ENCODE results near the gene GNB5. TPM values are rescaled to one million over a fixed set of nuclear protein-coding genes. Genes with fewer than 3 reads are reported as not detected.

The GNB5 gene
- total RNA-seq, 2 donors from 2014 or later: 30.1 to 38.5 TPM

- no peak for DNase-seq (ENCODE audit: low spot score)
- no peak overlapping the region for H3K27ac ChIP-seq
Measured at GRCh38 chr15:52162876-52163275, 28.3 kb downstream of the GNB5 start.

DNA sequence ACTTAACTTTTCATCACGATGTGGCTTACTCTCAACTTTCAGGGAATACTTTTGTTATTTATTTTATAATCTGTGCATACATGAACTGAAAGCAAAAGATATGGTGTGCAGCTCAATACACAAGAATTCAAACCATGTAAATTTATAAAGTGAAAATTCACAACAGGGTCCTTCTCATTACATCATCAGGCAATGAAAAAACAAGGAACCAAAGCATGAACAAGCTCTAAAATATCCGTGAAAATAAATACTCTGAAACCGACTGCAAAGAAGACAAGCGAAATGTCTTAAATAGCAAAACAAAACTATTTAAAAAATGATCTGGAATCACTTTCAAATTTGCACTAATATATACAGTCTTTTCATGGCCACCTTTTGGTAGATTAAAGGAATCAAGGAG is 28.9 kb downstream of the GNB5 start:
- Histone ChIP-seq H3K4me3 (no peak overlapping the region), H3K9me3 (no peaks in the 10 kb centered on the region), H3K4me1 (peaks cover 0 to 9% of the 10 kb centered on the region in 2 donors), H3K36me3 (peaks cover 26% of the 10 kb centered on the region), H3K27ac (no peak overlapping the region), H3K27me3 (no peaks in the 10 kb centered on the region)
- no peak for TF ChIP-seq CTCF (IDR thresholded peaks at IDR 0.05)
- no peak for DNase-seq (ENCODE audit: low spot score)

More at GRCh38 chr15:52162876-52163275, 28.3 kb downstream of the GNB5 start:
- Histone ChIP-seq H3K4me1 (peaks cover 0 to 9% of the 10 kb centered on the region in 2 donors), H3K4me3 (no peak overlapping the region), H3K36me3 (peaks cover 26% of the 10 kb centered on the region), H3K9me3 (no peaks in the 10 kb centered on the region), H3K27me3 (no peaks in the 10 kb centered on the region)
- TF ChIP-seq CTCF (IDR thresholded peaks at IDR 0.05): no peak

DNA sequence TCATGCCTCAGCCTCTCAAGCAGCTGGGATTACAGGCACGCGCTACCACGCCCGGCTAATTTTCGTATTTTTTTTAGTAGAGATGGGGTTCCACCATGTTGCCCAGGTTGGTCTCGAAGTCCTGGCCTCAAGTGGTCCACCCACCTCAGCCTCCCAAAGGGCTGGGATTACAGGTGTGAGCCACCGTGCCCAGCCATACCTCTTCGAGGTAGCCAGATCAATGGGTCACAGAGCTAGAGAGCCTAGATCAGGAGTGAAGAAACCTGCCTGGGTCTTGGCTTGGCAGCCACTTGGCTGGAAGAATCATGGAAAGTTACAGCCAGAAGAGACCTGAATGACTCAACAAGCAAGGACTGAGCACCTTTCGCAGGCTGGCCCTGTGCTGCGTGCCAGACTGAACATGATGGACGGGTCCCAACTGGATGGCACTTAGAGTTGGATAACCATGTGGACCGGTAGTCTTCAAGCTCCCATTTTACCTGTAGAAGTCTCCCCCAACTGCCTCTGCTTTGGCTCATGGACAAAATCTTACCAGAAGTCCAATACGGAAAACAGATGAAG is 29.7 kb downstream of the GNB5 start:
- Histone ChIP-seq H3K27ac (no peak overlapping the region), H3K36me3 (peaks cover 26% of the 10 kb centered on the region), H3K4me3 (no peak overlapping the region), H3K27me3 (no peaks in the 10 kb centered on the region), H3K9me3 (no peaks in the 10 kb centered on the region), H3K4me1 (peaks cover 0 to 9% of the 10 kb centered on the region in 2 donors)
- TF ChIP-seq CTCF (IDR thresholded peaks at IDR 0.05): no peak
- DNase-seq (ENCODE audit: low spot score): no peak

DNA sequence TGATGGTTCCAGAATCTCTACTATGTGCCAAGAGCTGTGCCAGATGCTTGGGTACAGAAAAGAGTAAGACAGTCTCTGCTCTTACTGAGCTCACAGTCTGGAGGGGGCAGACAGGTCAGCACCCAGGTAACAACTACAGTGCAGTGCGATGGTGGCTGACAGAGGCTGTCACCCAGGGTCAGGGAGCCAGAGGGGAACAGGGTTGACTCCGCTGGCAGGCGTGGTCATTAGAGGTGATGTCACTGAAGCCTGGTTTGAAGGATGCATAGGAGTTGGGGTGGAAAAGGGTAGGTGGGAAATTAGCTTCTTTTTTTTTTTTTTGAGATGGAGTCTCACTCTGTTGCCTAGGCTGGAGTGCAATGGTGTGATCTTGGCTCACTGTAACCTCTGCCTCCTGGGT is 31.5 kb downstream of the GNB5 start:
- no peaks in the 10 kb centered on the region for H3K9me3 ChIP-seq
- H3K4me1 ChIP-seq: peaks cover 0 to 4% of the 10 kb centered on the region in 2 donors
- H3K4me3 ChIP-seq: no peak overlapping the region
- H3K27me3 ChIP-seq: no peaks in the 10 kb centered on the region
- peaks cover 26% of the 10 kb centered on the region for H3K36me3 ChIP-seq
- DNase-seq (ENCODE audit: low spot score): no peak
- H3K27ac ChIP-seq: no peak overlapping the region
- TF ChIP-seq CTCF (IDR thresholded peaks at IDR 0.05): no peak

GRCh38 chr15:52158084-52158765 is 33.0 kb downstream of the GNB5 start:
- Histone ChIP-seq H3K36me3 (peaks cover 22% of the 10 kb centered on the region), H3K4me3 (no peak overlapping the region), H3K27ac (no peak overlapping the region), H3K27me3 (no peaks in the 10 kb centered on the region), H3K4me1 (peaks cover 0 to 4% of the 10 kb centered on the region in 2 donors), H3K9me3 (no peaks in the 10 kb centered on the region)
- TF ChIP-seq CTCF (IDR thresholded peaks at IDR 0.05): no peak
- DNase-seq (ENCODE audit: low spot score): no peak
